SK-N-DZ (cell line): ENCODE measurements around the gene DLG1.

Experiments
- DNase-seq: peaks from one replicate; pipeline ENCODE4 v3.0.0-alpha.2; 2015; ENCODE audit warnings: low spot score

The DLG1 gene

GRCh38 chr3:197317250-197317963 is 19.0 kb upstream of the DLG1 start:
- DNase-seq = no peak

DNA sequence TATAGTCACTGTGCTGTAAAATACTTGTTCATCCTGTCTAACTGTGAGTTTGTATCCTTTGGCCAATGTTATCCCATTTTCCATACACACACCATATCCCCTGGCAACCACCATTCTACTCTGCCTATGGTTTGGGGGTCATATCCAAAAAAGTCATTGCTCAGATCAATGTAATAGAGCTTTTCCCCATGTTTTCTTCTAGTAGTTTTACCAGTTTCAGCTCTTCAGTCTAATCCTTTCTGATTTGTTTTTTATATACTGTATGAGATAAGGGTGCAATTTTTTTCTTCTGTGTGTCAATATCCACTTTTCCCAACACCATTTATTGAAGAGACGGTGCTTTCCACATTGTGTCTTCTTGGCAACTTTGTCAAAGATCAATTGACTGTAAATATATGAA is 14.0 kb upstream of the DLG1 start:
- no peak for DNase-seq

DNA sequence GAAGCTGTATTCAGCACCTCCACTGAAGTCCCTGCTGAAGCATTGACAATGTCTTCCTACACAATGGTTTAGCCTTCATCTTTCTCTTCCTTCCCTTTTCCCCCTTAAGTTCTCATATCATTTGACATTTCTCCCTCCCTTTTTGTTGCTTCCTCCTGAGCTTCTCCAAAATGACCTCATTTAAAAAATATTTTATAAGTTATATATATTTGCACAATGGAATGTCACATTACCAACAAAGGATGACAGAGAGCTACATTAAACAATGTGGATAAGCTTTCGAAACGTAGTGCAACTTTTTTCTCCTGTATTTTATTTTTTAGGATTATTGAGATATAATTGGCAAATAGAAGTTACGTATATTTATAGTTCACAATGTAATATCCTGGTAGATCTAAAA is 13.2 kb upstream of the DLG1 start:
- DNase-seq = no peak

DNA sequence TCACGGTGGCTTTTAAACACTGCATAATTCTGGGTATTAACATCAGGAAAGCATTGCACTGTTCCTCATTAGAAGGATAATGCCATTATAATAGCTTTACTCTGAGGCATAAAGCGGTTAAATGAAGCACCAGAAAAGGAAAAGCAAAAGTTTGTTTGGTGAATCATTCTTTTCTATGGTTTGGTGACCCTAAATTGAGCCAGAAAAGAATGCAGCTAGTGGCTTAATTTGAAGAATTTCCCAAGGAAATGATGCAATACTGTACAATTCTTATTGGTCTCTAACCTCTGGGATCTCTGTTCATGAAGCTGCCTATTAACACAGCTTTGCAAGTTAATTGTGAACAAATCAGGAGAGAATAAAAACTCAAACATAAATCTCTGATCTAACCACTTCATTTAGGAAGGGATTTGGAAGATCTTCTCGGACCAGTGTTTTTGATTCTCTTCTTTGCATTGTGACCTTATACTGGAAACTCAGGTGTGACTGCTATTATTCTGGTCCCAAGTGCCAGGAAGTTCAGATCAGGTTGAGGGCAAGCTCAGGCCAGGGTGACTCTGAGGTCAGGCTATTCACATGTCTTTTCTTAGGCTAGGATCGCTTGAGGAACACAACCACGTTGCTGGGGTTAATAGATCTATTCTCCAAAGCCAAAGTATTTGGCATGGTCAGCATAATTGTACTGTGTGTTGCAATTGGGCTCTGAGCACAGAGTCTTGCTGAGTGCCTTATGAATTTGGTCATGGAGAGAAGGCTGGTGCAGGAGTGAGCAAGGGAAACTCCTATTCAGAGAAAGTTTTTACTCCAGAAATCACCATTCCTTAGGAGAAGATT is 11.3 kb upstream of the DLG1 start:
- DNase-seq = no peak

DNA sequence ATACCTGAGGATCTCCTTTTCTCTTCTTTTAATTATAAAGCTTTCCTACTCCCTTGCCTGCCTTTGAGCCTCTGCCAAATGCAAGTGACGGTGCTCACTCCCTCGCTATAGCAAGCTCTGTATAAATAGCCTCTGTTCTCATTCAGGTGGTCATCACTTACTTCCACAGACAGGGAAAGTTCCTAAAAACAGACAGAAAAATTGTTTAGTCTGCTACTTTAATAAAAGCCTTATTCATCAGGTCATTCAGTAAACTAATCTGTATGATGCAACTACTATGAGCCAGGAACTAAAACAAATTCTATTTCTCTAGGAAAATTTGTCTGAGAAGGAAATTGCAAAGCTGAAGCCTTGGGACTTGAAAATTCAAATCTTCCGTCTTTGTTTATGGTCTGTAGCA is 10.2 kb upstream of the DLG1 start:
- no peak for DNase-seq

- DNase-seq = no peak
Measured at GRCh38 chr3:197306374-197307086, 8.1 kb upstream of the DLG1 start.

DNA sequence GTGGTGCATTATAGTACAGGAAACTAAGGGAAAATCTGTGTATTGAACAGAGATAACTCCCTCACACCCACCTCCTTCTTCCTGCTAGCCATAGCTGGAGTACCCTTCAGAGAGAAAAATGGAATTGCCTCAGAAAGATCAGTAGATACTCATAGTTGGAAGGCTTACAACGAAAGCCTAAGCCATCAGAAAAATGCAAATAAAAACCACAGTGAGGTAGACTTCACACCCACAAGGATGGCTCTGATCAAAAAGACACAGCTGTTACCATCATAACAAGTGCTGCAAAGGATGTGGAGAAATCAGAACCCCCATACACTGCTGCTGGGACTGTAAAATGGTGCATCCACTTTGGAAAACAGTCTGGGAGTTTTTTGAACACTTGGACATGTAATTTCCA is 7.4 kb upstream of the DLG1 start:
- no peak for DNase-seq

GRCh38 chr3:197303452-197303851 is 5.0 kb upstream of the DLG1 start:
- DNase-seq = no peak

DNA sequence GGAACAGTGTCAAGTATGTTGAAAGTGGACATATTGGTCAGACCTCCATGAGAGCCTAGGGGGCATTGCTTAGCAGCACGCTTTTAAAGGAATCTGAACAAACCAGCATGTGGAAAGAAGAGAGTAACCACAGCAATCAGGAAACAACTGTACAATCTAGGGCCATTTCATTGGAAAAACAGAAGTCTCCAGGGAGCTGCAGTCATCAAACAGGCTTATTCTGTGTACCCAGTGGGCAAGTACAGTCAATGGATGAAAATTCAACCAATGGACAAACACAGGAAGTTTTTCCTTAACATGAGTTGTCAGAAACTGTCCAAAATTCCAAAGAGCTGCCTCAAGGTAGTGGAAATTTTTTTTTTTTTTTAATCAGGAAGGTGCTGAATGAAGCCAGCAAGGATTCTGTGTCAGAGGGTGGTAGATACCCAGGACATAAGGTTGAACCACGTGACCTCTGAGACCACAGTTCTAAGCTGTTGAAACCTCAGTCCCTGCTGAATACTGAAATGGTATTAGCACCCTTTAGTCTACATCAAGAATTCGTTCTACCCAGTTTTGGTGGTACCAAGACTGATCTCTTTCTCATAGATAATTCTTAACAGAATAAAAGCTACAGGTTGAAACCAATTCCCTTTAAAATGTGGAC is 4.4 kb upstream of the DLG1 start:
- no peak for DNase-seq

- DNase-seq = no peak
Measured at GRCh38 chr3:197302033-197302432, 3.6 kb upstream of the DLG1 start.

DNA sequence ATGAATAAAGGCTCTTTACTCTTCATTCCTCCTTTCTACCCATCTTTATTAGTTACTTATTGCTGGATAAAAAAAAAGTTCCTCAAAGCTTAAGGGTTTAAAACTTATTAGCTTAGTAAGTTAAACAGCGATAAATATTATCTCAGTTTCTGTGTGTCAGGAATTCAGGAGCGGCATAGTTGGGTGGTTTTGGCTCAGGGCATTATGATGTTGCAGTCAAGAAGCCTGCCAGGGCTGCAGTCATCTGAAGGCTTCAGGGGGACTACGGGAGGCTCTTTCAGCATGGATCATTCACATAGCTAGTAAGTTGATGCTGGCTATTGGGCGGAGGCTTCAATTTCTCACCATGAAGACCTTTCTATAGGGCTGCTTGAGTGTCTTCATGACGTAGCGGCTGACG is 1.9 kb upstream of the DLG1 start:
- DNase-seq = no peak

DNA sequence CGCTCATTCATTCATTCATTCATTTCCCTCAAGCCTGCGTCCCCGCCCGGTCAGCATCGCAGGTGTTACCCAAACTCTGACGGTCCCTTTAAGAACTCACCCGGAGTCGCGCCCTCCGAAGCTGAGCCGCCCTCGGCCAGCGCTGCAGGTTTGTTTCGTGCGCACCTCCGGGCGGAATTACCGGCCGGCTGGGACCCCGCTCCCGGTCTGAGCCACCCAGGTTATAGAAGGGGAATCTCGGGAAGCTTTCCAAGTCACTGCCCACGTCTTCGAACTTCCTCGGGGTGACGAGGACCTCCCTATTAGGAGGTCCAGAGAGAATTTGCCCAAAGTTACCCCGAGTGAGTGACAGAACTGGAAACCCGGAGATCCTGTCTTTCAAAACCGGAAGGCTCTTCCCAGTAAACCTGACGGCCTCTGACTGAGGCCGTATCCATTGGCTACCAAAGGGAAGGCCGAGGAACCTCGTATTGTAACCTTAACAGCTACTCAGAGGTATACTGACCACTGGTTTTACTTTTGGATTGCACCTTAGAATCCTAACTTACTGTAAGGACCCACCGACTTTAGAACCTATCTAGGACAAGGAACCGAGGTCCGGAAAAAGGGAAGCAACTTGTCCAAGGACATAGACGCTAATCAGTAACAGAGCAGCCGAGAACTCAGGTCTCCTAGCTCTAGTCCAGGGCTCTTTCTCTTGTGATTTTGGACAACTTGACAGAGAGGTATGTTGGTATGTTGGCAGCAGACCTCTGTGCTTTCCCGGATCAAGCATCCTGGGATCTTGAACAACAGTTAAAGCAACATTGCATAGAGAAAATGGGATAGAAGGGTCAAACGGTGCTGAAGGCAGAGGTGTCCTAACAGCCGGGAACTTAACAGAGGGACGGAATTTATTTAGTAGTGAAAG is 788 bp upstream of the DLG1 start:
- DNase-seq = peak; percentile 33

GRCh38 chr3:197297476-197298340 is 704 bp downstream of the DLG1 start:
- DNase-seq = peak; percentile 88

DNA sequence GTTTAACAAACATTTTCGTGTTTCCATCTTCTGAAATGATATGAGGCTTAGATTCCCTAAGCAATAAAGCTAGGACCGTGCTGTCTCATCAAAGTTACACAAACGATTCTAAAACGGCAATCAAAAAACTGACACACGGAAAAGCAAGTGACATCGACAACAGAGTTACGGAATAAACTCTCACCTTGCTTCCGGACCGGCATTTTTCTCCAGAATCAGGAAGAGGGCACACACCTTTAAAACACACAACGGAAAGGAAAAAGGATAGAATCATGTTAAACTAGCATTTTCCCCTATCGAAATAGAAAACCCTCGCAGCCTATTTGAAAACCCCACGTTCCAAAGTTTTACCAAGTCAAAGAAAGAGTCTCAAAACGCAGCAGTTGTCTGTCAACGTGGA is 1.4 kb downstream of the DLG1 start:
- no peak for DNase-seq

- DNase-seq = no peak
Measured at GRCh38 chr3:197296545-197296944, 1.9 kb downstream of the DLG1 start.

GRCh38 chr3:197295871-197296270 is 2.5 kb downstream of the DLG1 start:
- no peak for DNase-seq

GRCh38 chr3:197293605-197294237 is 4.7 kb downstream of the DLG1 start:
- DNase-seq = no peak

DNA sequence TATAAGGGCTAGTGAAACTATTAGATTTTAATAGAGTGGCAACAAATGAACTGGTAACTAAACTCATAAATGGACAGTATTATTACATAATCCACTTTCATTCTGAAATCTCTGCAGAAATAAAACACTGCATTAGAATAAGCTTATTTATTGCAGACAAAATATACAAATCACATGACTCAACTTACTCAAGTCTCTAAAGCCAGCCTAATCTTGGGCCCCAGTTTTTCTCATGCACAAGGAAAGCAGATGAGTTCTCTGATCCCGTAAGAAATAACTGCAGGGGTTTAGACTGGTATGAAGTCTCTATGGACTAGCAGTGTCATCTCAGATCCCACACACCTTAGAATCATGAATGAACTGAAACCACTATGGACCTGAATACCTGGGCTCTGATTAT is 5.8 kb downstream of the DLG1 start:
- no peak for DNase-seq

- DNase-seq = no peak
Measured at GRCh38 chr3:197292083-197292646, 6.2 kb downstream of the DLG1 start.
